ENCODE data around the gene GPR132.

Gene GPR132

GRCh38 chr14:105094193-105094907 is 29.1 kb upstream of the GPR132 start:
- TF ChIP-seq ZFX (IDR thresholded peaks at IDR 0.05) (no peak), CTCF (conservative IDR thresholded peaks at IDR 0.05) (no peak)
- H3K27ac ChIP-seq, result peak overlapping the region; percentile 78

- peak; percentile 44; the same call in 1 of the 2 replicates for TF ChIP-seq ZFX (IDR thresholded peaks at IDR 0.05)
- no peak; the same call in 1 of the 2 replicates for TF ChIP-seq CTCF (conservative IDR thresholded peaks at IDR 0.05)
- H3K27ac ChIP-seq, result peak overlapping the region; percentile 78
Measured at GRCh38 chr14:105093431-105094192, 28.4 kb upstream of the GPR132 start.

GRCh38 chr14:105093038-105093430 is 27.8 kb upstream of the GPR132 start:
- H3K27ac ChIP-seq, result peak overlapping the region; percentile 78
- no peak for TF ChIP-seq ZFX (IDR thresholded peaks at IDR 0.05)
- TF ChIP-seq CTCF (conservative IDR thresholded peaks at IDR 0.05), result no peak

- H3K27ac ChIP-seq, result peak overlapping the region; percentile 78
- TF ChIP-seq ZFX (IDR thresholded peaks at IDR 0.05), result no peak
- TF ChIP-seq CTCF (conservative IDR thresholded peaks at IDR 0.05), result no peak
Measured at GRCh38 chr14:105092171-105093037, 27.2 kb upstream of the GPR132 start.

GRCh38 chr14:105091517-105092170 is 26.4 kb upstream of the GPR132 start:
- peak overlapping the region; percentile 78 for H3K27ac ChIP-seq

GRCh38 chr14:105091054-105091516 is 25.9 kb upstream of the GPR132 start:
- H3K27ac ChIP-seq, result peak overlapping the region; percentile 78
- TF ChIP-seq ZFX (IDR thresholded peaks at IDR 0.05) (no peak), CTCF (conservative IDR thresholded peaks at IDR 0.05) (no peak)

More at GRCh38 chr14:105091517-105092170, 26.4 kb upstream of the GPR132 start:
- TF ChIP-seq CTCF (conservative IDR thresholded peaks at IDR 0.05) (no peak), ZFX (IDR thresholded peaks at IDR 0.05) (0 out of 2 replicates have a peak, but pooled peaks have one; percentile 32)
